ENCODE measurements around the gene OSBPL5.

GRCh38 chr11:3159296-3160190 lies 5.6 kb downstream of the OSBPL5 start:
- TF ChIP-seq, protein P1, sequence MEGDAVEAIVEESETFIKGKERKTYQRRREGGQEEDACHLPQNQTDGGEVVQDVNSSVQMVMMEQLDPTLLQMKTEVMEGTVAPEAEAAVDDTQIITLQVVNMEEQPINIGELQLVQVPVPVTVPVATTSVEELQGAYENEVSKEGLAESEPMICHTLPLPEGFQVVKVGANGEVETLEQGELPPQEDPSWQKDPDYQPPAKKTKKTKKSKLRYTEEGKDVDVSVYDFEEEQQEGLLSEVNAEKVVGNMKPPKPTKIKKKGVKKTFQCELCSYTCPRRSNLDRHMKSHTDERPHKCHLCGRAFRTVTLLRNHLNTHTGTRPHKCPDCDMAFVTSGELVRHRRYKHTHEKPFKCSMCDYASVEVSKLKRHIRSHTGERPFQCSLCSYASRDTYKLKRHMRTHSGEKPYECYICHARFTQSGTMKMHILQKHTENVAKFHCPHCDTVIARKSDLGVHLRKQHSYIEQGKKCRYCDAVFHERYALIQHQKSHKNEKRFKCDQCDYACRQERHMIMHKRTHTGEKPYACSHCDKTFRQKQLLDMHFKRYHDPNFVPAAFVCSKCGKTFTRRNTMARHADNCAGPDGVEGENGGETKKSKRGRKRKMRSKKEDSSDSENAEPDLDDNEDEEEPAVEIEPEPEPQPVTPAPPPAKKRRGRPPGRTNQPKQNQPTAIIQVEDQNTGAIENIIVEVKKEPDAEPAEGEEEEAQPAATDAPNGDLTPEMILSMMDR (IDR thresholded peaks at IDR 0.05; ENCODE audit: low read depth, low read length), result no peak
- TF ChIP-seq POLR2A (IDR thresholded peaks at IDR 0.05; ENCODE audit: extremely low read depth, insufficient read length), result no peak

Data from NB4 (cell line).